K562 (cell line): Measurements from ENCODE around the gene ZBTB2. TPM values are rescaled to one million over a fixed set of nuclear protein-coding genes. Genes with fewer than 3 reads are reported as not detected.

Experiments
- ATAC-seq: fragments of 200-7000 bp; cut with Tn5 transposase; 3 replicates; pipeline ENCODE4 v1.9.1; 2020; ENCODE audit warnings: moderate library complexity
- BruUV-seq: library from RNA; stranded (reverse); fragments of 400-500 nt; replicated peaks from 2 replicates; lab custom pipeline; 2021; lab: Mats Ljungman, UMichigan
- CTCF ChIA-PET: fragments of 300-600 bp; formaldehyde crosslinking; extraction: SDS; loops from one replicate; lab custom pipeline; 2021; ENCODE audit warnings: low intra/inter-chr PET ratio; lab: Yijun Ruan, JAX
- POLR2A ChIA-PET: fragments of 300-600, 350-650 bp; sonication (Branson Sonifier 250); formaldehyde crosslinking; extraction: SDS; loops from one replicate; lab custom pipeline; 2021; ENCODE audit warnings: antibody characterized with exemption, inconsistent platforms; lab: Yijun Ruan, JAX
- DNase-seq, 4 experiments: peaks; one replicate each; pipeline versions ENCODE4 v3.0.0 to v3.0.0-alpha.2; 2011 to 2018; ENCODE audit warnings: low spot score in 3 of 4, mixed read lengths in 3 of 4; ENCODE audit errors: extremely low read depth in 1 of 4
- FAIRE-seq: peaks from 2 replicates; lab custom pipeline; 2011; peaks lifted over from hg19 to GRCh38; lab: Jason Lieb, UNC
- H2AFZ ChIP-seq: 2 replicates; pipeline ENCODE4 v1.6.0; 2011; ENCODE audit warnings: low read depth, low read length, control low read depth, inconsistent platforms
- H3K27ac ChIP-seq: fragments of 200-600 bp; 3 replicates; pipeline ENCODE4 v1.8.0; 2011; ENCODE audit warnings: low read depth, mild to moderate bottlenecking, control low read depth, inconsistent platforms, low read length, moderate library complexity, mixed read lengths; ENCODE audit errors: extremely low read depth
- H3K27me3 ChIP-seq, 2 experiments: fragments of 300-600 bp in 1 of 2; 2 replicates in 1 of 2; 3 replicates in 1 of 2; pipeline versions ENCODE4 v1.6.0 to v1.8.0; 2011; ENCODE audit warnings: inconsistent platforms in 2 of 2, low read length in 2 of 2, mild to moderate bottlenecking in 1 of 2, mixed read lengths in 1 of 2, moderate library complexity in 1 of 2; ENCODE audit not compliant: control insufficient read depth in 2 of 2, insufficient read depth in 2 of 2
- H3K36me3 ChIP-seq: fragments of 300-600 bp; 3 replicates; pipeline ENCODE4 v1.8.0; 2011; ENCODE audit warnings: mild to moderate bottlenecking, low read length, inconsistent platforms; ENCODE audit not compliant: control insufficient read depth, insufficient read depth
- H3K4me1 ChIP-seq, 2 experiments: fragments of 200-600 bp in 1 of 2; replicated peaks in 1 of 2; 2 replicates in 1 of 2; 3 replicates in 1 of 2; pipeline versions ENCODE4 v1.5.1 to v1.8.0; 2011; ENCODE audit warnings: inconsistent platforms in 2 of 2, low read length in 2 of 2, mild to moderate bottlenecking in 1 of 2, mixed read lengths in 1 of 2, moderate library complexity in 1 of 2; ENCODE audit not compliant: control insufficient read depth in 2 of 2, insufficient read depth in 2 of 2
- H3K4me2 ChIP-seq: 2 replicates; pipeline ENCODE4 v1.6.1; 2011; ENCODE audit warnings: low read length, control low read depth, inconsistent platforms, mixed read lengths; ENCODE audit not compliant: insufficient read depth
- H3K4me3 ChIP-seq: fragments of 200-600 bp; sonication (generic), shearing (Covaris generic); 2 replicates; pipeline ENCODE4 v1.5.1; 2016; ENCODE audit warnings: control low read depth, inconsistent platforms
- H3K79me2 ChIP-seq: fragments of 200-600 bp; 3 replicates; pipeline ENCODE4 v1.8.0; 2011; ENCODE audit warnings: low read length, inconsistent platforms; ENCODE audit not compliant: control insufficient read depth, insufficient read depth
- H3K9ac ChIP-seq, 2 experiments: 2 replicates each; pipeline versions ENCODE4 v1.6.0 to v1.6.1; 2011; ENCODE audit warnings: low read depth in 2 of 2, low read length in 2 of 2, control low read depth in 1 of 2, inconsistent platforms in 1 of 2, mild to moderate bottlenecking in 1 of 2, mixed read lengths in 1 of 2; ENCODE audit not compliant: insufficient read depth in 1 of 2
- H3K9me1 ChIP-seq: one replicate; pipeline ENCODE4 v1.6.0; 2011; ENCODE audit warnings: inconsistent platforms, mild to moderate bottlenecking, low read length, moderate library complexity; ENCODE audit not compliant: control insufficient read depth, insufficient read depth
- H3K9me3 ChIP-seq: replicated peaks from 2 replicates; pipeline ENCODE4 v1.5.1; 2011; ENCODE audit warnings: low read depth, low read length, inconsistent platforms; ENCODE audit not compliant: control insufficient read depth, insufficient read depth
- H4K20me1 ChIP-seq: replicated peaks from 2 replicates; pipeline ENCODE4 v1.6.1; 2011; ENCODE audit warnings: low read length, inconsistent platforms, mixed read lengths; ENCODE audit not compliant: control insufficient read depth, insufficient read depth
- BACH1 ChIP-seq: fragments of 200-800 bp; sonication (Bioruptor generic); IDR thresholded peaks from 2 replicates; pipeline ENCODE4 v1.6.1; 2016; ENCODE audit warnings: missing genetic modification characterization, missing compliant biosample characterization
- BRF1 ChIP-seq: IDR thresholded peaks from 3 replicates; pipeline ENCODE4 v1.6.1; 2011; ENCODE audit warnings: borderline replicate concordance, mild to moderate bottlenecking; ENCODE audit not compliant: insufficient read length; ENCODE audit errors: extremely low read depth
- CBX8 ChIP-seq: fragments of 200-600 bp; sonication (generic); IDR thresholded peaks from 2 replicates; pipeline ENCODE4 v1.6.1; 2012; ENCODE audit warnings: borderline replicate concordance, mixed run types, low read depth, mild to moderate bottlenecking, moderate library complexity, mixed read lengths, low read length, control low read depth, inconsistent platforms; ENCODE audit not compliant: poor library complexity, severe bottlenecking; ENCODE audit errors: extremely low read depth
- HIVEP1 ChIP-seq: fragments of 250-450 bp; sonication (Bioruptor Pico); IDR thresholded peaks from 2 replicates; pipeline ENCODE4 v1.4.0; 2020; ENCODE audit warnings: mild to moderate bottlenecking
- NCOA2 ChIP-seq, 2 experiments: fragments of 450-650 bp; IDR thresholded peaks; 2 replicates each; pipeline ENCODE4 v1.6.1; 2018; ENCODE audit warnings: mild to moderate bottlenecking in 2 of 2, moderate library complexity in 1 of 2; ENCODE audit not compliant: partially characterized antibody in 2 of 2
- RNF2 ChIP-seq: sonication (generic); IDR thresholded peaks from 2 replicates; pipeline ENCODE4 v1.6.1; 2016
- SIN3B ChIP-seq: fragments of 450-650 bp; IDR thresholded peaks from 2 replicates; pipeline ENCODE4 v1.6.1; 2017; ENCODE audit warnings: low read depth, mild to moderate bottlenecking, moderate library complexity
- SMARCC2 ChIP-seq: fragments of 450-650 bp; IDR thresholded peaks from 2 replicates; pipeline ENCODE4 v1.6.1; 2017; ENCODE audit warnings: antibody characterized with exemption, moderate library complexity, mild to moderate bottlenecking, low read depth
- TSC22D4 ChIP-seq: fragments of 450-650 bp; IDR thresholded peaks from 2 replicates; pipeline ENCODE4 v1.6.1; 2016; ENCODE audit warnings: missing genetic modification characterization, missing biosample characterization, control low read depth
- ZKSCAN8 ChIP-seq: fragments of 200-800 bp; sonication (Bioruptor generic); IDR thresholded peaks from 2 replicates; pipeline ENCODE4 v1.6.1; 2016; ENCODE audit warnings: missing genetic modification characterization, missing compliant biosample characterization
- ZNF282 ChIP-seq: sonication (generic); formaldehyde crosslinking; IDR thresholded peaks from 2 replicates; pipeline ENCODE4 v1.8.1; 2023; ENCODE audit warnings: missing genetic modification reagents
- WGBS: fragments of 100-300 bp; shearing (Covaris generic); methylation state at CpG from one replicate; pipeline ENCODE4 v1.1.6; 2016; ENCODE audit warnings: low coverage, mixed read lengths; ENCODE audit not compliant: insufficient coverage; ENCODE audit errors: missing lambda C conversion rate; 5-methylcytosine and 5-hydroxymethylcytosine counted together
- in situ Hi-C: fragments of 300-500 bp; cut with MboI; formaldehyde crosslinking; loops from 4 replicates; pipeline ENCODE4 v1.15.0; 2018; ENCODE audit warnings: inconsistent platforms, mixed read lengths
- intact Hi-C: fragments of 100-400 bp; cut with micrococcal nuclease; formaldehyde crosslinking; loops from 2 replicates; pipeline ENCODE4 v1.14.2; 2022
- polyA plus RNA-seq, 8 experiments: library from polyadenylated mRNA; depleted of rRNA in 4 of 8; stranded (reverse) in 5 of 8; unstranded in 3 of 8; fragments of >200 nt; fragmentation: Nextera tagmentation in 2 of 8; fragmentation: Illumina TruSeq in 1 of 8; extraction: Ambion mirVana in 2 of 8; extraction: Trizol in 1 of 8; gene quantifications; 2 replicates each; pipeline versions ENCODE4 v1.2.1 to v1.2.3, GENCODE V29; 2011 to 2014; ENCODE audit warnings: inconsistent platforms in 1 of 8, missing spikeins in 1 of 8
- total RNA-seq, 7 experiments: library from RNA; depleted of rRNA in 6 of 7; stranded (reverse); fragments of >200 nt in 6 of 7; fragmentation: Illumina TruSeq in 2 of 7; extraction: Trizol in 2 of 7; gene quantifications; 2 replicates each; pipeline versions ENCODE4 v1.2.1 to v1.2.3, GENCODE V29; 2011 to 2021; ENCODE audit warnings: low replicate concordance in 1 of 7

The ZBTB2 gene
- total and polyA plus RNA-seq, 9 of the 15 experiments (the other 6 are each of a cell fraction or from before 2014, with no cell fraction given) = 5.1 to 26.2 (median 16.4) TPM

- Histone ChIP-seq H3K79me2 (no peaks in the 10 kb centered on the region), H3K27ac (no peak overlapping the region), H3K36me3 (peaks cover 76% of the 10 kb centered on the region), H3K27me3 (no peaks in the 10 kb centered on the region), H3K9ac (no peak overlapping the region), H3K4me1 (no peaks in the 10 kb centered on the region), H3K4me3 (no peak overlapping the region), H4K20me1 (no peaks in the 10 kb centered on the region), H3K9me3 (no peaks in the 10 kb centered on the region), H3K4me2 (no peak overlapping the region), H3K9me1 (no peaks in the 10 kb centered on the region), H2AFZ (no peak overlapping the region)
- FAIRE-seq (no peak), ATAC-seq (no peak), DNase-seq (no peak)
- CTCF ChIA-PET = no interaction called here
- 88% methylated on average over 4 of the region's 4 CpGs for WGBS
- in situ Hi-C loops = no loop called here
- POLR2A ChIA-PET = interaction anchor here (0.6 kb wide), 2 partner anchors 9 to 357 kb away, joined by 3 read pairs; no protein-coding TSS in a partner anchor
- no TSS peak for BruUV-seq
- intact Hi-C loops = loop anchor here (10.0 kb wide), 1 partner anchor 839 kb away; no protein-coding TSS in a partner anchor
- TF ChIP-seq HIVEP1 (CRISPR knock-in tag) (no peak), NCOA2 (IDR thresholded peaks at IDR 0.05; ENCODE audit: partially characterized antibody in 2 of 2) (no peak), ZNF282 (no peak), ZKSCAN8 (CRISPR knock-in tag) (no peak), BACH1 (tag) (no peak), SMARCC2 (no peak), CBX8 (no peak), RNF2 (no peak), TSC22D4 (tag) (no peak), BRF1 (no peak), SIN3B (no peak)
- TF ChIP-seq, all 486 proteins: peak for 0
Measured at GRCh38 chr6:151425561-151425960, 34.2 kb upstream of the ZBTB2 start.
